H1 (cell line): ENCODE data around the gene FLOT1. TPM values are rescaled to one million over a fixed set of nuclear protein-coding genes. Genes with fewer than 3 reads are reported as not detected.

Source experiments
- CTCF ChIA-PET: fragments of 300-600 bp; sonication (Branson Sonifier 250); formaldehyde crosslinking; loops from one replicate; lab custom pipeline; 2021; ENCODE audit not compliant: partially characterized antibody; lab: Charles Lee
- POLR2A ChIA-PET: fragments of 300-600 bp; sonication (Branson Sonifier 250); formaldehyde crosslinking; loops from one replicate; lab custom pipeline; 2021; ENCODE audit warnings: inconsistent platforms; ENCODE audit not compliant: partially characterized antibody; lab: Charles Lee
- DNase-seq, 2 experiments: peaks; one replicate each; pipeline versions ENCODE4 v3.0.0 to v3.0.0-alpha.2; 2010 to 2022; ENCODE audit warnings: low spot score in 2 of 2, low read depth in 1 of 2, mixed read lengths in 1 of 2
- FAIRE-seq: peaks from 2 replicates; lab custom pipeline; 2011; peaks lifted over from hg19 to GRCh38; lab: Jason Lieb, UNC
- H2AFZ ChIP-seq: 2 replicates; pipeline ENCODE4 v1.8.1; 2012; ENCODE audit warnings: low read length, inconsistent platforms
- H2AK5ac ChIP-seq: 2 replicates; pipeline ENCODE4 v1.6.1; 2013; ENCODE audit warnings: low read depth, low read length
- H2BK120ac ChIP-seq: replicated peaks from 2 replicates; pipeline ENCODE3; 2013; ENCODE audit warnings: low read depth, low read length, inconsistent platforms
- H2BK12ac ChIP-seq: 2 replicates; pipeline ENCODE4 v1.6.1; 2013; ENCODE audit warnings: low read depth, low read length
- H2BK15ac ChIP-seq: 2 replicates; pipeline ENCODE4 v1.6.1; 2013; ENCODE audit warnings: low read length
- H2BK20ac ChIP-seq: 2 replicates; pipeline ENCODE4 v1.6.1; 2013; ENCODE audit warnings: low read length
- H2BK5ac ChIP-seq: 2 replicates; pipeline ENCODE4 v1.6.1; 2013; ENCODE audit warnings: low read depth, low read length
- H3K14ac ChIP-seq: 2 replicates; pipeline ENCODE4 v1.6.1; 2013; ENCODE audit warnings: inconsistent platforms; ENCODE audit not compliant: insufficient read length
- H3K18ac ChIP-seq: 2 replicates; pipeline ENCODE4 v1.6.1; 2013; ENCODE audit warnings: low read length; ENCODE audit errors: extremely low read depth
- H3K23ac ChIP-seq: 2 replicates; pipeline ENCODE4 v1.6.1; 2013; ENCODE audit warnings: inconsistent platforms; ENCODE audit not compliant: insufficient read length
- H3K23me2 ChIP-seq: 2 replicates; pipeline ENCODE4 v1.6.1; 2013; ENCODE audit warnings: low read depth, low read length
- H3K27ac ChIP-seq: 2 replicates; pipeline ENCODE4 v1.6.1; 2011; ENCODE audit warnings: low read depth, low read length, inconsistent platforms
- H3K27me3 ChIP-seq, 4 experiments: replicated peaks in 1 of 4; 1 replicate in 1 of 4; 2 replicates in 3 of 4; pipeline versions ENCODE4 v1.6.1 to v1.8.1; 2011 to 2013; ENCODE audit warnings: low read length in 3 of 4, mild to moderate bottlenecking in 3 of 4, inconsistent platforms in 2 of 4, mixed read lengths in 2 of 4, moderate library complexity in 1 of 4; ENCODE audit not compliant: control insufficient read depth in 3 of 4, insufficient read depth in 3 of 4; ENCODE audit errors: extremely low read depth in 1 of 4
- H3K36me3 ChIP-seq, 4 experiments: 2 replicates each; pipeline versions ENCODE4 v1.6.1 to v1.8.1; 2011 to 2013; ENCODE audit warnings: mild to moderate bottlenecking in 4 of 4, low read length in 3 of 4, moderate library complexity in 2 of 4, control low read depth in 1 of 4, inconsistent platforms in 1 of 4; ENCODE audit not compliant: insufficient read depth in 4 of 4, control insufficient read depth in 2 of 4
- H3K4ac ChIP-seq: replicated peaks from 2 replicates; pipeline ENCODE3; 2013; ENCODE audit warnings: low read length, low read depth, mixed read lengths, inconsistent platforms; ENCODE audit not compliant: insufficient read length
- H3K4me1 ChIP-seq, 4 experiments: replicated peaks in 1 of 4; 1 replicate in 1 of 4; 2 replicates in 3 of 4; pipeline versions ENCODE4 v1.6.1 to v1.8.1; 2011 to 2013; ENCODE audit warnings: low read length in 3 of 4, inconsistent platforms in 2 of 4, mixed read lengths in 1 of 4; ENCODE audit not compliant: insufficient read depth in 4 of 4, control insufficient read depth in 3 of 4
- H3K4me2 ChIP-seq, 2 experiments: 2 replicates each; pipeline versions ENCODE4 v1.6.1 to v1.8.1; 2011 to 2013; ENCODE audit warnings: low read depth in 2 of 2, low read length in 2 of 2, control low read depth in 1 of 2, inconsistent platforms in 1 of 2, mild to moderate bottlenecking in 1 of 2; ENCODE audit not compliant: insufficient read depth in 1 of 2
- H3K4me3 ChIP-seq, 4 experiments: fragments of 200-600, 300-600 bp in 1 of 4; sonication (generic), shearing (Covaris generic), sonication (Bioruptor Twin) in 1 of 4; 2 replicates each; pipeline versions ENCODE4 v1.5.1 to v1.8.1; 2011 to 2016; ENCODE audit warnings: low read length in 4 of 4, low read depth in 3 of 4, control low read depth in 2 of 4, inconsistent platforms in 2 of 4, mild to moderate bottlenecking in 2 of 4, mixed read lengths in 1 of 4, moderate library complexity in 1 of 4; ENCODE audit not compliant: insufficient read depth in 2 of 4; ENCODE audit errors: extremely low read depth in 1 of 4
- H3K56ac ChIP-seq: replicated peaks from 2 replicates; pipeline ENCODE3; 2013; ENCODE audit warnings: low read depth, mild to moderate bottlenecking, mixed read lengths, low read length, inconsistent platforms; ENCODE audit not compliant: insufficient read length
- H3K79me1 ChIP-seq: 2 replicates; pipeline ENCODE4 v1.6.1; 2013; ENCODE audit warnings: low read depth, low read length, control low read depth
- H3K79me2 ChIP-seq, 2 experiments: 2 replicates each; pipeline versions ENCODE4 v1.6.1 to v1.8.1; 2012 to 2013; ENCODE audit warnings: low read length in 2 of 2, mild to moderate bottlenecking in 2 of 2, inconsistent platforms in 1 of 2; ENCODE audit not compliant: insufficient read depth in 2 of 2, control insufficient read depth in 1 of 2
- H3K9ac ChIP-seq, 4 experiments: replicated peaks in 1 of 4; 1 replicate in 1 of 4; 2 replicates in 3 of 4; pipeline versions ENCODE4 v1.6.1 to v1.8.1; 2011 to 2013; ENCODE audit warnings: low read depth in 3 of 4, low read length in 3 of 4, control low read depth in 2 of 4, mild to moderate bottlenecking in 2 of 4, moderate library complexity in 2 of 4, inconsistent platforms in 1 of 4; ENCODE audit errors: extremely low read depth in 1 of 4
- H3K9me3 ChIP-seq, 2 experiments: 2 replicates each; pipeline versions ENCODE4 v1.6.1 to v1.8.1; 2012 to 2013; ENCODE audit warnings: mild to moderate bottlenecking in 2 of 2, moderate library complexity in 2 of 2, control low read depth in 1 of 2, inconsistent platforms in 1 of 2, low read depth in 1 of 2, low read length in 1 of 2, mixed read lengths in 1 of 2; ENCODE audit not compliant: insufficient read depth in 2 of 2
- H4K20me1 ChIP-seq, 2 experiments: replicated peaks in 1 of 2; 2 replicates each; pipeline versions ENCODE3 to v1.8.1; 2011 to 2013; ENCODE audit warnings: inconsistent platforms in 2 of 2, low read length in 2 of 2, mild to moderate bottlenecking in 1 of 2; ENCODE audit not compliant: insufficient read depth in 2 of 2, control insufficient read depth in 1 of 2
- H4K5ac ChIP-seq: 2 replicates; pipeline ENCODE4 v1.6.1; 2013; ENCODE audit warnings: low read length, low read depth, mixed read lengths, inconsistent platforms; ENCODE audit not compliant: insufficient read length
- H4K8ac ChIP-seq: 2 replicates; pipeline ENCODE4 v1.8.0; 2013; ENCODE audit warnings: mild to moderate bottlenecking, moderate library complexity, low read length, inconsistent platforms; ENCODE audit not compliant: insufficient read depth; ENCODE audit errors: extremely low read depth
- H4K91ac ChIP-seq: replicated peaks from 2 replicates; pipeline ENCODE3; 2013; ENCODE audit warnings: low read length, mixed read lengths, inconsistent platforms; ENCODE audit not compliant: insufficient read length
- BACH1 ChIP-seq: IDR thresholded peaks from 2 replicates; pipeline ENCODE4 v1.6.1; 2012; ENCODE audit warnings: low read length, improper control_type of control experiment
- CHD2 ChIP-seq: IDR thresholded peaks from 2 replicates; pipeline ENCODE4 v1.6.1; 2012; ENCODE audit warnings: low read length, improper control_type of control experiment
- CTBP2 ChIP-seq: IDR thresholded peaks from 2 replicates; pipeline ENCODE4 v1.7.0; 2011; ENCODE audit warnings: borderline replicate concordance, mild to moderate bottlenecking, moderate library complexity, mixed read lengths, low read length; ENCODE audit not compliant: insufficient read depth, insufficient read length
- JUND ChIP-seq: IDR thresholded peaks from 2 replicates; pipeline ENCODE4 v1.6.1; 2011; ENCODE audit warnings: mild to moderate bottlenecking, improper control_type of control experiment, low read length
- PHF8 ChIP-seq: fragments of 200-600 bp; sonication (generic); conservative IDR thresholded peaks from 2 replicates; pipeline ENCODE4 v1.7.1; 2012; ENCODE audit warnings: low read depth, mild to moderate bottlenecking, inconsistent platforms, low read length, moderate library complexity
- RBBP5 ChIP-seq: IDR thresholded peaks from 2 replicates; pipeline ENCODE4 v1.7.1; 2012; ENCODE audit warnings: low read depth, mild to moderate bottlenecking, inconsistent platforms, low read length, moderate library complexity, borderline replicate concordance
- WGBS, 2 experiments: shearing (Covaris generic) in 1 of 2; methylation state at CpG; one replicate each; pipeline versions ENCODE4 v1.1.6 to v1.1.7; 2013 to 2015; ENCODE audit warnings: low lambda C conversion rate in 2 of 2, mixed read lengths in 2 of 2, inconsistent platforms in 1 of 2, low coverage in 1 of 2, missing lambda C conversion rate in 1 of 2; ENCODE audit not compliant: insufficient replicate concordance in 2 of 2, insufficient coverage in 1 of 2, insufficient read length in 1 of 2; ENCODE audit errors: extremely low coverage in 1 of 2, missing lambda C conversion rate in 1 of 2; 5-methylcytosine and 5-hydroxymethylcytosine counted together
- polyA plus RNA-seq, 7 experiments: library from polyadenylated mRNA; depleted of rRNA in 3 of 7; stranded (reverse) in 5 of 7; unstranded in 2 of 7; fragments of >200 nt in 5 of 7; fragments of 200-250 nt in 2 of 7; gene quantifications; 1 replicate in 5 of 7; 2 replicates in 1 of 7; 4 replicates in 1 of 7; pipeline versions ENCODE4 v1.2.1 to v1.2.3, GENCODE V29; 2011 to 2013; ENCODE audit warnings: missing spikeins in 2 of 7, mixed read lengths in 2 of 7
- total RNA-seq: library from RNA; stranded (reverse); fragmentation: NEBNext Ultra II Directional; extraction: Animal tissue kit (Norgen Biotek cat#: 25700); gene quantifications from 2 replicates; pipeline ENCODE4 v1.2.1, GENCODE V29; 2021

Gene FLOT1
- total and polyA plus RNA-seq, 2 of the 8 experiments (the other 6 are each of a cell fraction or from before 2014, with no cell fraction given): 87.5 to 88.1 TPM

DNA sequence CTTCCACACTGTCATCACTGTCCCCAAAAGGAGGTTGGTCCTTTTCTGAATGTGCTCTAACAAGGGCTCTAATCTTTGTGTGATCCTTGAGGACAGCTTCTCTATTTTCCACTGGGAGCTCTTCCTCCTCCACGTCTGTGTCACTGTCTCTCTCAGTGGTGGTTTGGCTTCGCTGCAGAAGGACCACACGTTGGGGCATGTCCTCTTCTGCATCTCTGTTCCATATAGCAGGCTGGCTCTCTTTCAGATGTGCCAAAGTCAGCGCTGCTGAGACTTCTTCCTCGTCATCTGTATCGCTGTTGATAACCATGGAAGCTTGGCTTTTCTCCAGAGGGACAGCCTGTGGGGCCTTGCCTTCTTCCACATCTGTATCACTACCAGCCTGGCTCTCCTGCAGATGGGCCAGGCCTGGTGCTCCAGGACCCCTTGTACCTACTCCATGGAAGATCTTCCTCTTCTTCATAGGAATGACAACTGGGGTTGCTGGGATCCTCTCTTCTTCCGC lies 30.0 kb downstream of the FLOT1 start:
- Histone ChIP-seq H3K9ac (no peak overlapping the region), H3K18ac (no peak overlapping the region), H2BK15ac (no peak overlapping the region), H4K91ac (no peak overlapping the region), H4K8ac (no peak overlapping the region), H4K5ac (no peak overlapping the region), H3K56ac (no peak overlapping the region), H3K79me1 (peaks cover 3% of the 10 kb centered on the region; the same call in 1 of the 2 replicates), H3K23ac (no peak overlapping the region), H3K4me2 (no peak overlapping the region), H2BK120ac (no peak overlapping the region), H3K79me2 (peaks cover 0 to 13% of the 10 kb centered on the region in 2 experiments; a peak in 2 of 4 replicates), H2BK5ac (no peak overlapping the region), H3K23me2 (peaks cover 5% of the 10 kb centered on the region), H2BK20ac (no peak overlapping the region), H3K9me3 (no peaks in the 10 kb centered on the region), H3K14ac (no peak overlapping the region), H3K36me3 (peaks cover 29 to 54% (median 44%) of the 10 kb centered on the region in 4 experiments), H2AFZ (no peak overlapping the region), H3K27ac (no peak overlapping the region), H3K27me3 (no peaks in the 10 kb centered on the region), H2AK5ac (no peak overlapping the region), H3K4me3 (no peak overlapping the region), H3K4ac (no peak overlapping the region), H4K20me1 (peaks cover 0 to 5% of the 10 kb centered on the region in 2 experiments), H2BK12ac (no peak overlapping the region), H3K4me1 (no peaks in the 10 kb centered on the region; a peak in 5 of 7 replicates)
- WGBS, 2 experiments: 86% methylated on average over 7 of the region's 7 CpGs; no CpG with 5 or more reads in 1 of the 2 experiments
- POLR2A ChIA-PET: interaction anchor here (0.8 to 35.9 kb wide), 6 partner anchors 6 to 97 kb away, joined by 4 to 732 read pairs (median 4); partner anchors contain the start of genes MDC1, NRM and TUBB
- CTCF ChIA-PET: interaction anchor here (1.2 to 2.5 kb wide), 6 partner anchors 8 to 33 kb away, joined by 3 to 19 read pairs (median 6); no protein-coding TSS in a partner anchor
- DNase-seq: no peak
- FAIRE-seq: no peak
- TF ChIP-seq JUND (no peak), BACH1 (no peak), PHF8 (no peak), CTBP2 (no peak), CHD2 (no peak), RBBP5 (no peak)
